DOHH2 (cell line): Measurements from ENCODE around the gene PAQR4.
"Not testable (repeated sequence)": the region's sequence is repeated elsewhere in the genome, so short reads cannot be mapped to it uniquely, and the experiment has no call there.

ENCODE experiments used
- H3F3A ChIP-seq: fragments of 200-600 bp; sonication (generic), shearing (Covaris generic); 2 replicates; pipeline ENCODE4 v1.6.0; 2016; ENCODE audit warnings: antibody characterized with exemption, mild to moderate bottlenecking; ENCODE audit not compliant: control insufficient read depth, insufficient read depth
- H3K27ac ChIP-seq: fragments of 200-600 bp; sonication (generic); 2 replicates; pipeline ENCODE4 v1.5.1; 2014; ENCODE audit warnings: low read depth, mild to moderate bottlenecking, low read length, moderate library complexity
- H3K27me3 ChIP-seq: fragments of 200-600 bp; sonication (generic); 2 replicates; pipeline ENCODE4 v1.6.1; 2014; ENCODE audit warnings: mild to moderate bottlenecking, low read length, mixed read lengths; ENCODE audit not compliant: control insufficient read depth
- H3K36me3 ChIP-seq: fragments of 200-600 bp; sonication (generic); 2 replicates; pipeline ENCODE4 v1.6.1; 2014; ENCODE audit warnings: mild to moderate bottlenecking, low read length, moderate library complexity, mixed read lengths; ENCODE audit not compliant: control insufficient read depth
- H3K4me1 ChIP-seq: fragments of 200-600 bp; sonication (generic); 2 replicates; pipeline ENCODE4 v1.6.1; 2014; ENCODE audit warnings: mild to moderate bottlenecking, low read length, mixed read lengths; ENCODE audit not compliant: control insufficient read depth
- H3K4me2 ChIP-seq: fragments of 200-600 bp; sonication (generic); 2 replicates; pipeline ENCODE4 v1.6.0; 2014; ENCODE audit warnings: mild to moderate bottlenecking, low read length, moderate library complexity
- H3K4me3 ChIP-seq: fragments of 200-600 bp; sonication (generic); 2 replicates; pipeline ENCODE4 v1.5.1; 2014; ENCODE audit warnings: mild to moderate bottlenecking, low read length, mixed read lengths
- H3K79me2 ChIP-seq: fragments of 200-600 bp; sonication (generic); 2 replicates; pipeline ENCODE4 v1.6.1; 2014; ENCODE audit warnings: mild to moderate bottlenecking, low read length, mixed read lengths; ENCODE audit not compliant: control insufficient read depth
- H3K9me2 ChIP-seq: fragments of 200-600 bp; sonication (generic); replicated peaks from 2 replicates; pipeline ENCODE4 v1.6.1; 2014; ENCODE audit warnings: mild to moderate bottlenecking, low read length, mixed read lengths; ENCODE audit not compliant: control insufficient read depth
- H3K9me3 ChIP-seq: fragments of 200-600 bp; sonication (generic); 2 replicates; pipeline ENCODE4 v1.6.1; 2014; ENCODE audit warnings: antibody characterized with exemption, low read length, mixed read lengths; ENCODE audit not compliant: control insufficient read depth, insufficient read depth
- H4K20me1 ChIP-seq: fragments of 200-600 bp; sonication (generic); 2 replicates; pipeline ENCODE4 v1.6.0; 2014; ENCODE audit warnings: low read depth, mild to moderate bottlenecking, antibody characterized with exemption, low read length, moderate library complexity; ENCODE audit not compliant: control insufficient read depth, insufficient read depth
- CTCF ChIP-seq: fragments of 200-600 bp; sonication (generic); IDR thresholded peaks from one replicate; pipeline ENCODE4 v1.5.1; 2014; ENCODE audit warnings: antibody characterized with exemption, mild to moderate bottlenecking, low read depth, low read length; ENCODE audit not compliant: poor library complexity, severe bottlenecking
- EZH2phosphoT487 ChIP-seq: fragments of 200-600 bp; sonication (generic); IDR thresholded peaks from 2 replicates; pipeline ENCODE4 v1.6.1; 2017; ENCODE audit warnings: borderline replicate concordance, mild to moderate bottlenecking, antibody characterized with exemption, low read length, moderate library complexity, mixed read lengths

The PAQR4 gene

GRCh38 chr16:2937170-2937569 is 32.0 kb upstream of the PAQR4 start:
- Histone ChIP-seq H3K27me3 (no peaks in the 10 kb centered on the region), H3K4me2 (no peak overlapping the region), H3K4me3 (no peak overlapping the region), H3F3A (no peaks in the 10 kb centered on the region), H3K79me2 (no peaks in the 10 kb centered on the region), H3K9me3 (no peaks in the 10 kb centered on the region), H3K36me3 (peaks cover 5% of the 10 kb centered on the region; the same call in 1 of the 2 replicates), H3K4me1 (no peaks in the 10 kb centered on the region), H4K20me1 (no peaks in the 10 kb centered on the region), H3K27ac (no peak overlapping the region), H3K9me2 (no peaks in the 10 kb centered on the region)
- TF ChIP-seq EZH2phosphoT487, result no peak
- TF ChIP-seq CTCF, result no peak

GRCh38 chr16:2938206-2938605 is 30.9 kb upstream of the PAQR4 start:
- Histone ChIP-seq H3K4me2 (no peak overlapping the region), H3K27ac (no peak overlapping the region), H3K27me3 (no peaks in the 10 kb centered on the region), H3F3A (no peaks in the 10 kb centered on the region), H3K9me3 (no peaks in the 10 kb centered on the region), H3K4me3 (no peak overlapping the region), H4K20me1 (no peaks in the 10 kb centered on the region), H3K36me3 (peaks cover 5% of the 10 kb centered on the region; the same call in 1 of the 2 replicates), H3K9me2 (no peaks in the 10 kb centered on the region), H3K79me2 (no peaks in the 10 kb centered on the region), H3K4me1 (no peaks in the 10 kb centered on the region)
- TF ChIP-seq EZH2phosphoT487, result no peak
- TF ChIP-seq CTCF, result no peak

GRCh38 chr16:2939968-2940367 is 29.2 kb upstream of the PAQR4 start:
- Histone ChIP-seq H3K9me3 (no peaks in the 10 kb centered on the region), H3K4me2 (no peak overlapping the region), H3K27ac (no peak overlapping the region), H3K36me3 (peaks cover 5% of the 10 kb centered on the region; the same call in 1 of the 2 replicates), H3K27me3 (no peaks in the 10 kb centered on the region), H3K79me2 (no peaks in the 10 kb centered on the region), H3K4me3 (no peak overlapping the region), H4K20me1 (no peaks in the 10 kb centered on the region), H3K9me2 (no peaks in the 10 kb centered on the region), H3K4me1 (no peaks in the 10 kb centered on the region), H3F3A (no peaks in the 10 kb centered on the region)
- TF ChIP-seq EZH2phosphoT487 (no peak), CTCF (no peak)

GRCh38 chr16:2942045-2942444 is 27.1 kb upstream of the PAQR4 start:
- TF ChIP-seq CTCF (no peak), EZH2phosphoT487 (no peak)
- no peaks in the 10 kb centered on the region for H3K9me3 ChIP-seq
- H3K4me2 ChIP-seq, result no peak overlapping the region
- no peaks in the 10 kb centered on the region for H3K4me1 ChIP-seq
- H3K9me2 ChIP-seq, result no peaks in the 10 kb centered on the region
- H3K27me3 ChIP-seq, result no peaks in the 10 kb centered on the region
- H3F3A ChIP-seq, result no peaks in the 10 kb centered on the region
- H3K36me3 ChIP-seq, result peaks cover 5% of the 10 kb centered on the region; the same call in 1 of the 2 replicates
- H3K79me2 ChIP-seq, result no peaks in the 10 kb centered on the region
- no peaks in the 10 kb centered on the region for H4K20me1 ChIP-seq
- H3K27ac ChIP-seq, result no peak overlapping the region
- H3K4me3 ChIP-seq, result no peak overlapping the region

GRCh38 chr16:2943716-2944115 is 25.4 kb upstream of the PAQR4 start:
- not testable (repeated sequence) for H3K9me3 ChIP-seq, H3K27me3 ChIP-seq, H3K4me3 ChIP-seq, H3K36me3 ChIP-seq, H3K79me2 ChIP-seq, H3K4me1 ChIP-seq, H3F3A ChIP-seq, H3K4me2 ChIP-seq, H3K27ac ChIP-seq, H4K20me1 ChIP-seq, H3K9me2 ChIP-seq
